Coronary artery (tissue), 2 donors: Measurements from ENCODE around the gene ZFP1.

Experiments used
- DNase-seq: peaks from one replicate; pipeline ENCODE4 v3.0.0-alpha.2; 2017; ENCODE audit warnings: low spot score
- H3K27ac ChIP-seq, 2 donors: fragments of 200-600 bp; sonication (generic); one replicate each; pipeline ENCODE4 v1.5.1; 2016 to 2019
- H3K4me3 ChIP-seq: fragments of 200-600 bp; sonication (generic); 2 replicates; pipeline ENCODE4 v1.5.1; 2016; ENCODE audit warnings: mild to moderate bottlenecking, moderate library complexity
- TF ChIP-seq, protein P1 (sequence below): fragments of 200-600 bp; sonication (generic); IDR thresholded peaks from one replicate; pipeline ENCODE4 v1.5.1; 2019; ENCODE audit warnings: antibody characterized with exemption

Gene ZFP1

DNA sequence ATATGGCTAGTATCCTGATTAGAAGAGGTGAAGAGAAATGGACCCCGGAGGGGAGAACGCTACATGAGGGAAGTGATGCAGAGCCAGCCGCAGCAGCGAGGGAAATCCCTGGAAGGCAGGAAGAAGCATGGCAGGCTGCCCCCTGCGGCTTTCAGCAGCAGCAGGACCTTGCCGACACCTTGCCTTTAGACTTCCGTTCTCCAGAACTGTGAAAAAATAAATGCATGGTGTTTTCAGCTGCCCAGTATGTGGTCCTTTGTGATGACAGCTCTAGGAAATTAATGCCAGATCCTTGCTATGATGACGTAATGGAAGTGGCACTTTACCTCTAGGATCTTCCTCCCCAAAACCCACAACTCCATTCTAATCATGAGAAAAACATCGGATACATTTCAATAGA, 9.7 kb upstream of the ZFP1 start:
- no peak overlapping the region for H3K27ac ChIP-seq
- H3K4me3 ChIP-seq: no peak overlapping the region
- TF ChIP-seq, protein P1, sequence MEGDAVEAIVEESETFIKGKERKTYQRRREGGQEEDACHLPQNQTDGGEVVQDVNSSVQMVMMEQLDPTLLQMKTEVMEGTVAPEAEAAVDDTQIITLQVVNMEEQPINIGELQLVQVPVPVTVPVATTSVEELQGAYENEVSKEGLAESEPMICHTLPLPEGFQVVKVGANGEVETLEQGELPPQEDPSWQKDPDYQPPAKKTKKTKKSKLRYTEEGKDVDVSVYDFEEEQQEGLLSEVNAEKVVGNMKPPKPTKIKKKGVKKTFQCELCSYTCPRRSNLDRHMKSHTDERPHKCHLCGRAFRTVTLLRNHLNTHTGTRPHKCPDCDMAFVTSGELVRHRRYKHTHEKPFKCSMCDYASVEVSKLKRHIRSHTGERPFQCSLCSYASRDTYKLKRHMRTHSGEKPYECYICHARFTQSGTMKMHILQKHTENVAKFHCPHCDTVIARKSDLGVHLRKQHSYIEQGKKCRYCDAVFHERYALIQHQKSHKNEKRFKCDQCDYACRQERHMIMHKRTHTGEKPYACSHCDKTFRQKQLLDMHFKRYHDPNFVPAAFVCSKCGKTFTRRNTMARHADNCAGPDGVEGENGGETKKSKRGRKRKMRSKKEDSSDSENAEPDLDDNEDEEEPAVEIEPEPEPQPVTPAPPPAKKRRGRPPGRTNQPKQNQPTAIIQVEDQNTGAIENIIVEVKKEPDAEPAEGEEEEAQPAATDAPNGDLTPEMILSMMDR: no peak
- no peak for DNase-seq

DNA sequence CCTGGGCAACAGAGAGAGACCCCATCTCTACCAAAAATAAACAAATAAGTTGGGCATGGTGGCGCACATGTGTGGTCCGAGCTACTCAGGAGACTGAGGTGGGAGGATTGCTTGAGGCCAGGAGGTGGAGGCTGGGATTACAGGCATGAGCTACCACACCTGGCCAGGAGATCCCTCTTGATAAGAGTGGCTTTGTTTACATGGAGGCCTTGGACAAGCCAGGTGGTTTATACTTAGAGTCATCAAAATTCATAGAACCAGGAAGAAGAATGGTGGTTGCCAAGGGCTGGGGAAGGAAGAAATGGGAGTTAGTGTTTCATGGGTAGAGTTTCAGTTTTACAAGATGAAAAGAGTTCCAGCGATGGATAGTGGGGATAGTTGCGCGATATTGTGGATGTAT, 8.8 kb upstream of the ZFP1 start:
- no peak overlapping the region for H3K4me3 ChIP-seq
- TF ChIP-seq, protein P1: no peak
- H3K27ac ChIP-seq: no peak overlapping the region
- no peak for DNase-seq

DNA sequence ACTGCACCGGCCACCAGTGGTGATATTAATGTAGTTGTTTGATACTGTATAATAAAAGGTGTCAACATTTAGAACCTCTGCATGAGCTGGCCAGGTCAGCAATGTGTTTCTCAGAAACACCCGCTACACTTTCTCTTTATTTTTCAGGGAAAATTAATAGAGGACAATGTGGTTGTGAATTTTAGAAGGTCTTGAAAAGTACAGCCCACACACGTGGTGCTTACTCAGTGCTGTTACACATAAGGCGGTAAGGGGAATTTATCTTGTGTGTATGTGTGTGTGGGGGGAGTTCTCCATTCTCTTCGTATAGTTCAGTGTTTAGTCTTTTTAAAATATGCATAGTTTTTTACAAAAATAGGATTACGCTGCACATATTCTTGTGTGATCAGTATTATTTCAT, 4.4 kb upstream of the ZFP1 start:
- Histone ChIP-seq H3K27ac (no peak overlapping the region), H3K4me3 (no peak overlapping the region)
- TF ChIP-seq, protein P1: no peak
- no peak for DNase-seq

DNA sequence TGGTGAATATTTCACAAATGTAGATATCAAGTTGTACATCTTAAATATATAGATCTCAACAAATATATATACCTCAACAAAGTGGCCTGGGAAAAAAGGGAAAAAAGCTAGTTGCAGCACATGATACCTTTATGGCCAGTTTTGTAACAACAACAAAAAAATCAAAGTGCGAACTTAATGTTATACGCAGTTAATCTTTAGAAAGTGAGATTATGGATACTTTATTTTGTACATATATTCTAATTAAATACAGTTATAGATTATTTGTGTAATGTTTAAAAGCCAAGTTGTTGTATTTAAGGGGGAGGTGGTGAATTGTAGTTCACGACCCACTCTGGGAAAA, 385 bp upstream of the ZFP1 start:
- peak overlapping the region; percentile 91 for H3K4me3 ChIP-seq
- no peak for DNase-seq
- TF ChIP-seq, protein P1: no peak
- H3K27ac ChIP-seq: peak overlapping the region in 1 of 2 donors; percentile 96

DNA sequence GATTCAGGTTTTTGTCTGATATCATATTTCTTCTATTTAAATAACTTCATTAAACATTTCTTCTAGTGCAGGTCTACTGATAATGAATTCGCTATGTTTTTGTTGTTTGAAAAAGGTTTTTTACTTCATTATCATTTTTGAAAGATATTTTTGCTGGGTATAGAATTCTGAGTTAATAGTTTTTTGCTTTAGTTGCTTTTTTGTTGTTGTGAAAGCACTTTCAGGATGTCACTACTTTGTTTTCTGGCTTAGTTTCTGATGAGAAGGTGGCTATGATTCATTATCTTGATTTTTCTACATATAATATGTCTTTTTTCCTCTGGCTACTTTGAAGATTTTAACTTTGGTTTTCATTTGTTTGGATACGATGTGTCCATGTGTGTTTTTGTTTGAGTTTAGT, 3.5 kb downstream of the ZFP1 start:
- TF ChIP-seq, protein P1: no peak
- no peak overlapping the region for H3K4me3 ChIP-seq
- H3K27ac ChIP-seq: no peak overlapping the region
- DNase-seq: no peak

DNA sequence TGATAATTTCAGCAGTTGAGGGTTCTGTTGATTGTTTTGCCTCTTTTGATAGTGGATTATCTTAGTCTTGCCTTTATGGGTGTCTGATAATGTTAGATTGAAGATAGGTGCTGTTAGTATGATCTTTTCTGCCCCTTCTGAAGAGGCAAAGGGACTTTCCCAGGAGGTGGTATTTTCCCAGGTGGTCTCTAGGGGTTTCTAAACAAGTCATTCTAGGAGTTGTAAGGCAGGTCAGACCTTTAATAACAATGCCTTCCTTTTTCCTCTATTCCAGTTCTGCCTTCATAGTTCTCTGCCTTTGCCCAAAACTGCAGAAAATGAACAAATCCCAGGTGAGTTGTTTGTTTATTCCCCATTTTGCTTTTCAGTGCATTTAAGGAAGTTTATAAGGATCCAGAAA, 4.3 kb downstream of the ZFP1 start:
- TF ChIP-seq, protein P1: no peak
- Histone ChIP-seq H3K4me3 (no peak overlapping the region), H3K27ac (no peak overlapping the region)
- DNase-seq: no peak

DNA sequence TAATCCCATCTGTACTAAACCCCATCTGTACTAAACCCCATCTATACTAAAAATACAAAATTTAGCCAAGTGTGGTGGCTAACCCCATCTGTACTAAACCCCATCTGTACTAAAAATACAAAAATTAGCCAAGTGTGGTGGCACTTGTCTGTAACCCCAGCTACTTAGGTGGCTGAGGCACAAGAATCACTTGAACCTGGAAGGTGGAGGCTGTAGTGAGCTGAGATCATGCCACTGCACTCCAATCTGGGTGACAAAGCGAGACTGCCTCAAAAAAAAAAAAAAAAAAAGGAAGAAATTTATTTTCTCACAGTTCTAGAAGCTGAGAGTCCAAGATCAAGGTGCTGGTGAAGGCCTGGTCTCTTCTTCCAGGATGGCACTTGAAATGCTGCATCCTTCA, 12.1 kb downstream of the ZFP1 start:
- Histone ChIP-seq H3K4me3 (no peak overlapping the region), H3K27ac (no peak overlapping the region)
- DNase-seq: no peak
- TF ChIP-seq, protein P1: no peak
